ENCODE data around the gene CBLL1. TPM values are rescaled to one million over a fixed set of nuclear protein-coding genes. Genes with fewer than 3 reads are reported as not detected.

Gene CBLL1, protein sequence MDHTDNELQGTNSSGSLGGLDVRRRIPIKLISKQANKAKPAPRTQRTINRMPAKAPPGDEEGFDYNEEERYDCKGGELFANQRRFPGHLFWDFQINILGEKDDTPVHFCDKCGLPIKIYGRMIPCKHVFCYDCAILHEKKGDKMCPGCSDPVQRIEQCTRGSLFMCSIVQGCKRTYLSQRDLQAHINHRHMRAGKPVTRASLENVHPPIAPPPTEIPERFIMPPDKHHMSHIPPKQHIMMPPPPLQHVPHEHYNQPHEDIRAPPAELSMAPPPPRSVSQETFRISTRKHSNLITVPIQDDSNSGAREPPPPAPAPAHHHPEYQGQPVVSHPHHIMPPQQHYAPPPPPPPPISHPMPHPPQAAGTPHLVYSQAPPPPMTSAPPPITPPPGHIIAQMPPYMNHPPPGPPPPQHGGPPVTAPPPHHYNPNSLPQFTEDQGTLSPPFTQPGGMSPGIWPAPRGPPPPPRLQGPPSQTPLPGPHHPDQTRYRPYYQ
- 10.4 and 12.4 TPM in 2 replicates for total RNA-seq

DNA sequence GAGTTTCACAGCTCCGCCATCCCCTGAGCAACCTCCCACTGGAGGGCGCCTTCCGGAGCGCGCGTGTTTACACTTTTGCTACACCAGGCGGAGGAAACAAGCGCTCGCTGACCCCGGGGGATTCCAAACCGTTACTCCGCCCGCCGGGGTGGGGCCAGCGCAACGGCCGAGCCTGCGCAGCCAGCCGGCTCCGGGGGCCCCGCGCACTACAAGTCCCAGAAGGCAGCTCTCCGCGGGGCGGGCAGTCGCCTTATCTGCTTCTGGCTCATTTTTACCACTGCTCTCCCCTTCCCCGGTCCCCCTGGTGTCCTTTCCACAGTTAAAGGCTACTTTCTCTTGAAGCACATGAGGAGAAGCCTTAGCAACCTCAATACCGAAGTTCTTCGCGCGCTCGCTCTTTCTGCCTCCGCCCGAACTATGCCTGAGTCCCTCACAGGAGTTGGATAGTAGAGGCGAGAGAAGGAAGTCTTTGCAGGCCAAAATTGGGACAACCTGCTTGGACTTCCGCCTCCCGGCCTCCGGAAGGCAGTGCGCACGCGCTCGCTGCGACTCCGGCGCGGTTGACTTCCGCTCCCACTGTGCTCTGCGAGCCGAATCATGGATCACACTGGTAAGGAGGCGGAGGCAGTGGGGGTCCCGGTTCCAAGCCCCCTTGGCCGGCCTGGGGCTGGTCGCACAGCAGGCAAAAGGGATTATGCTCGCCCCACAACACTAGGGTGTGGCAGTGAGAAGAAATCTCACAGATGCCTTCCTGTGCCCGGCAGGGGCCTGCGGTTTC, at the start of gene CBLL1:
Gene CBLL1 (plus strand): TSS at position 576 of the 778 bp plus-strand sequence. CDS start 22 bp downstream, at position 598.

DNA sequence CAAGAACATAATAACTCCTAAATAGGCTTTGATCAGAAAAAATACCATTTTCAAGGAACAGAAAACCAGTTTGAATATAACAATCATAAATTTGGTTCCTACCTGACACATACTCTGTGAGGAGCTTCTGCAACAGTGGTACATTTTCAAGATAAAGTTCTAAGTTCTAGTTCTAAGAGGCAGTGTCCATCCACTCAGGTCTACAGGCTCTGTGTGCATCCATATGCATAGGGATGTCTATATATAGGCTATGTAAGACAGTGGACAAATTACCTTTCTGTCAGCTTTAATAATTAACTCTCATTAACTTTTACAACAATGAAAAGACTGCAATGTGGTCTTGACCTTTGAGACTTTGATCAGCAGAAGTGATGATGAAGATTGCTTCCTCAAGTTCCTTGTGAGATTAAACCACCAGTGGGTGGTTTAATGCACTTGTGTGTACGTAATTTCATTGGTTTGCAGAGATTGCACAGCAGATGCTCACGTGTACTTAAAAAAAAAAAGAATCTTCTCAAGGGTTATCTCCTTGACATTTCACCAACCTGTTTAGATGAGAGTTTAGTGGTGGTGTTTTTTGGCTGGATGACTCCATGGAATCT, 59.2 kb downstream of the CBLL1 start, which contains the start of gene SLC26A3:
Gene SLC26A3 (minus strand): TSS at position 215 of the 602 bp plus-strand sequence. CDS start 8,714 bp downstream, outside the sequence.

Other genes with a start within 250 kb of the CBLL1 start
- 32.3 and 37.7 TPM in 2 replicates for gene COG5, start 180.2 kb upstream of the CBLL1 start, total RNA-seq
- 10.6 and 13.2 TPM in 2 replicates for gene DUS4L, start 180.2 kb upstream of the CBLL1 start, total RNA-seq
- 22.4 and 35.9 TPM in 2 replicates for gene BCAP29, start 163.9 kb upstream of the CBLL1 start, total RNA-seq
- 0.72 and 1.3 TPM in 2 replicates for gene SLC26A4, start 83.3 kb upstream of the CBLL1 start, total RNA-seq
- gene SLC26A3, start 59.1 kb downstream of the CBLL1 start, total RNA-seq: not detected in 2 replicates
- gene DLD, start 147.0 kb downstream of the CBLL1 start, total RNA-seq: 38.2 and 46.0 TPM in 2 replicates

Data from tracheal epithelial cell (primary cell).